ENCODE results near the gene FOXJ1.
A peak's percentile ranks its signal among the peaks of the same experiment; 100 is the strongest.

FOXJ1 gene

GRCh38 chr17:76123749-76124581 lies 17.1 kb downstream of the FOXJ1 start:
- DNase-seq (ENCODE audit: low read depth in 2 of 2) = no peak

- no peak for DNase-seq (ENCODE audit: low read depth in 2 of 2)
These were observed 17.9 kb downstream of the FOXJ1 start for GRCh38 chr17:76123191-76123499.

GRCh38 chr17:76122431-76123190 lies 18.4 kb downstream of the FOXJ1 start:
- no peak for DNase-seq (ENCODE audit: low read depth in 2 of 2)

GRCh38 chr17:76121932-76122430 lies 19.1 kb downstream of the FOXJ1 start:
- no peak for DNase-seq (ENCODE audit: low read depth in 2 of 2)

GRCh38 chr17:76120658-76121008 lies 20.4 kb downstream of the FOXJ1 start:
- DNase-seq (ENCODE audit: low read depth in 2 of 2) = no peak

- no peak for DNase-seq (ENCODE audit: low read depth in 2 of 2)
These were observed 21.4 kb downstream of the FOXJ1 start for GRCh38 chr17:76119409-76120371.

GRCh38 chr17:76115138-76115754 lies 25.8 kb downstream of the FOXJ1 start:
- no peak for DNase-seq (ENCODE audit: low read depth in 2 of 2)

- DNase-seq (ENCODE audit: low read depth in 2 of 2) = no peak
These were observed 29.1 kb downstream of the FOXJ1 start for GRCh38 chr17:76111956-76112355.

- DNase-seq (ENCODE audit: low read depth in 2 of 2) = no peak
These were observed 33.5 kb downstream of the FOXJ1 start for GRCh38 chr17:76107509-76107908.

GRCh38 chr17:76106703-76107102 lies 34.3 kb downstream of the FOXJ1 start:
- DNase-seq (ENCODE audit: low read depth in 2 of 2) = no peak

- no peak for DNase-seq (ENCODE audit: low read depth in 2 of 2)
These were observed 36.2 kb downstream of the FOXJ1 start for GRCh38 chr17:76104896-76105231.

GRCh38 chr17:76104140-76104895 lies 36.7 kb downstream of the FOXJ1 start:
- no peak for DNase-seq (ENCODE audit: low read depth in 2 of 2)

- DNase-seq (ENCODE audit: low read depth in 2 of 2) = peak; percentile 79 to 84
These were observed 37.5 kb downstream of the FOXJ1 start, which contains the start of gene EXOC7 for GRCh38 chr17:76103274-76104139. EXOC7 (minus strand) TSS chr17:76103787; CDS start chr17:76103692, 95 bp downstream.

- no peak for DNase-seq (ENCODE audit: low read depth in 2 of 2)
These were observed 38.1 kb downstream of the FOXJ1 start for GRCh38 chr17:76102944-76103273.

GRCh38 chr17:76097716-76098295 lies 43.2 kb downstream of the FOXJ1 start:
- DNase-seq (ENCODE audit: low read depth in 2 of 2) = no peak

GRCh38 chr17:76095943-76096342 lies 45.1 kb downstream of the FOXJ1 start:
- DNase-seq (ENCODE audit: low read depth in 2 of 2) = no peak

GRCh38 chr17:76094046-76094445 lies 47.0 kb downstream of the FOXJ1 start:
- DNase-seq (ENCODE audit: low read depth in 2 of 2) = no peak

- no peak for DNase-seq (ENCODE audit: low read depth in 2 of 2)
These were observed 48.3 kb downstream of the FOXJ1 start for GRCh38 chr17:76092526-76093413.
